DMS53 (cell line): ENCODE data around the gene SAMD3.
"Not testable (repeated sequence)": the region's sequence is repeated elsewhere in the genome, so short reads cannot be mapped to it uniquely, and the experiment has no call there.

ENCODE experiments used
- DNase-seq: peaks from one replicate; lab custom pipeline; 2025; lab: John Stamatoyannopoulos, UW

The SAMD3 gene

GRCh38 chr6:130129762-130130246 lies 92.9 kb downstream of the SAMD3 start:
- DNase-seq = no peak

- no peak for DNase-seq
Observed at GRCh38 chr6:130128326-130128725, 94.4 kb downstream of the SAMD3 start.

- no peak for DNase-seq
Observed at GRCh38 chr6:130127195-130127594, 95.6 kb downstream of the SAMD3 start.

GRCh38 chr6:130122243-130122642 lies 100.5 kb downstream of the SAMD3 start:
- DNase-seq = no peak

- DNase-seq = no peak
Observed at GRCh38 chr6:130120731-130121130, 102.0 kb downstream of the SAMD3 start.

- no peak for DNase-seq
Observed at GRCh38 chr6:130119211-130119610, 103.5 kb downstream of the SAMD3 start.

GRCh38 chr6:130118236-130118635 lies 104.5 kb downstream of the SAMD3 start:
- no peak for DNase-seq

GRCh38 chr6:130117187-130117701 lies 105.5 kb downstream of the SAMD3 start:
- not testable (repeated sequence) for DNase-seq

GRCh38 chr6:130116273-130116672 lies 106.5 kb downstream of the SAMD3 start:
- DNase-seq = no peak

- DNase-seq = no peak
Observed at GRCh38 chr6:130115036-130115435, 107.7 kb downstream of the SAMD3 start.

- DNase-seq = no peak
Observed at GRCh38 chr6:130113201-130113710, 109.5 kb downstream of the SAMD3 start.

GRCh38 chr6:130111031-130111430 lies 111.7 kb downstream of the SAMD3 start:
- no peak for DNase-seq

- no peak for DNase-seq
Observed at GRCh38 chr6:130107710-130108109, 115.0 kb downstream of the SAMD3 start.

GRCh38 chr6:130105996-130106704 lies 116.6 kb downstream of the SAMD3 start:
- no peak for DNase-seq

GRCh38 chr6:130099119-130099518 lies 123.6 kb downstream of the SAMD3 start:
- DNase-seq = no peak

GRCh38 chr6:130098317-130098716 lies 124.4 kb downstream of the SAMD3 start:
- peak; percentile 6 for DNase-seq
